A549 (cell line): ENCODE results near the gene XPNPEP1. TPM values are rescaled to one million over a fixed set of nuclear protein-coding genes. Genes with fewer than 3 reads are reported as not detected.

Experiments
- ATAC-seq, 2 experiments: fragments of 200-7000 bp in 1 of 2; fragments of >200 bp in 1 of 2; cut with Nextera tagmentation in 1 of 2; cut with Tn5 transposase in 1 of 2; 3 replicates each; pipeline versions ENCODE4 v1.8.0 to v1.9.1; 2018 to 2020; ENCODE audit warnings: mild to moderate bottlenecking in 1 of 2, moderate library complexity in 1 of 2
- CTCF ChIA-PET: fragments of 300-600 bp; sonication (Branson Sonifier 250); formaldehyde crosslinking; extraction: SDS; loops from one replicate; lab custom pipeline; 2021; ENCODE audit warnings: antibody characterized with exemption, inconsistent platforms; lab: Yijun Ruan, JAX
- POLR2A ChIA-PET: fragments of 350-600 bp; formaldehyde crosslinking; extraction: SDS; loops from one replicate; lab custom pipeline; 2021; ENCODE audit warnings: antibody characterized with exemption, inconsistent platforms; lab: Yijun Ruan, JAX
- DNase-seq, 2 experiments: peaks; one replicate each; pipeline versions ENCODE4 v3.0.0 to v3.0.0-alpha.2; 2011 to 2016; ENCODE audit warnings: low read depth in 1 of 2, low spot score in 1 of 2
- FAIRE-seq: peaks from 2 replicates; lab custom pipeline; 2011; peaks lifted over from hg19 to GRCh38; lab: Jason Lieb, UNC
- H3K27ac ChIP-seq, 2 experiments: fragments of >200 bp; sonication (Bioruptor Twin); formaldehyde crosslinking; 3 replicates each; pipeline ENCODE4 v1.5.1; 2016 to 2017
- H3K4me1 ChIP-seq: fragments of >200 bp; sonication (Bioruptor Twin); formaldehyde crosslinking; 3 replicates; pipeline ENCODE4 v1.6.1; 2016
- H3K4me2 ChIP-seq: fragments of >200 bp; sonication (Bioruptor Twin); formaldehyde crosslinking; 3 replicates; pipeline ENCODE4 v1.6.1; 2016
- H3K4me3 ChIP-seq: fragments of >200 bp; sonication (Bioruptor Twin); formaldehyde crosslinking; 3 replicates; pipeline ENCODE4 v1.5.1; 2016
- H3K9me3 ChIP-seq: fragments of >200 bp; sonication (Bioruptor Twin); formaldehyde crosslinking; 3 replicates; pipeline ENCODE4 v1.6.1; 2016
- ATOH8 ChIP-seq: fragments of 250-450 bp; sonication (Bioruptor Pico); IDR thresholded peaks from 2 replicates; pipeline ENCODE4 v1.5.0; 2020; ENCODE audit warnings: low read depth, mild to moderate bottlenecking, moderate library complexity
- CTCF ChIP-seq: fragments of >200 bp; sonication (Bioruptor Twin); formaldehyde crosslinking; IDR thresholded peaks from 3 replicates; pipeline ENCODE4 v1.5.1; 2016
- EP300 ChIP-seq, 2 experiments: fragments of >200 bp; sonication (Bioruptor Twin); formaldehyde crosslinking; IDR thresholded peaks; 2 replicates in 1 of 2; 3 replicates in 1 of 2; pipeline ENCODE4 v1.6.1; 2016 to 2017
- ESRRA ChIP-seq: fragments of 150-350 bp; IDR thresholded peaks from 2 replicates; pipeline ENCODE4 v1.6.1; 2014; ENCODE audit warnings: mild to moderate bottlenecking, low read length, borderline replicate concordance
- FOXS1 ChIP-seq: fragments of 250-450 bp; sonication (Bioruptor Pico); IDR thresholded peaks from 2 replicates; pipeline ENCODE4 v1.5.0; 2020; ENCODE audit warnings: mild to moderate bottlenecking, moderate library complexity
- GATA3 ChIP-seq: IDR thresholded peaks from 2 replicates; pipeline ENCODE4 v1.6.1; 2012; ENCODE audit warnings: borderline replicate concordance
- HMGXB4 ChIP-seq: fragments of 250-450 bp; sonication (Bioruptor Pico); IDR thresholded peaks from 2 replicates; pipeline ENCODE4 v1.5.0; 2021; ENCODE audit warnings: mild to moderate bottlenecking, moderate library complexity, borderline replicate concordance
- HOXB5 ChIP-seq: fragments of 250-450 bp; sonication (Bioruptor Pico); IDR thresholded peaks from 2 replicates; pipeline ENCODE4 v1.5.0; 2020; ENCODE audit warnings: mild to moderate bottlenecking, moderate library complexity
- MAFK ChIP-seq: fragments of 450-650 bp; IDR thresholded peaks from 2 replicates; pipeline ENCODE4 v1.6.1; 2014; ENCODE audit not compliant: partially characterized antibody
- MAX ChIP-seq: IDR thresholded peaks from 2 replicates; pipeline ENCODE4 v1.6.1; 2012
- NFE2L2 ChIP-seq: fragments of 150-350 bp; conservative IDR thresholded peaks from 2 replicates; pipeline ENCODE4 v1.6.1; 2014; ENCODE audit warnings: low read length
- NPAS2 ChIP-seq: fragments of 250-450 bp; sonication (Bioruptor Pico); IDR thresholded peaks from 2 replicates; pipeline ENCODE4 v1.8.0; 2022; ENCODE audit warnings: mild to moderate bottlenecking, moderate library complexity, borderline replicate concordance
- RAD21 ChIP-seq, 2 experiments: fragments of >200 bp in 1 of 2; sonication (Bioruptor Twin) in 1 of 2; formaldehyde crosslinking in 1 of 2; IDR thresholded peaks in 1 of 2; conservative IDR thresholded peaks in 1 of 2; 2 replicates in 1 of 2; 3 replicates in 1 of 2; pipeline ENCODE4 v1.6.1; 2012 to 2018; ENCODE audit warnings: inconsistent platforms in 1 of 2
- RCOR1 ChIP-seq: fragments of 150-350 bp; IDR thresholded peaks from 2 replicates; pipeline ENCODE4 v1.6.1; 2014; ENCODE audit warnings: antibody characterized with exemption, low read length, low read depth
- RNF2 ChIP-seq: fragments of 200-600 bp; sonication (generic); IDR thresholded peaks from 2 replicates; pipeline ENCODE4 v1.6.1; 2016; ENCODE audit warnings: low read depth, mild to moderate bottlenecking, antibody characterized with exemption, moderate library complexity, borderline replicate concordance
- SMC3 ChIP-seq: fragments of >200 bp; sonication (Bioruptor Twin); formaldehyde crosslinking; IDR thresholded peaks from 3 replicates; pipeline ENCODE4 v1.6.1; 2018; ENCODE audit warnings: inconsistent platforms
- USF2 ChIP-seq: fragments of 450-650 bp; IDR thresholded peaks from 2 replicates; pipeline ENCODE4 v1.6.1; 2014; ENCODE audit warnings: antibody characterized with exemption
- ZSCAN20 ChIP-seq: fragments of 250-450 bp; sonication (Bioruptor Pico); IDR thresholded peaks from 2 replicates; pipeline ENCODE4 v1.8.0; 2022; ENCODE audit warnings: mild to moderate bottlenecking, moderate library complexity
- WGBS: methylation state at CpG from one replicate; pipeline ENCODE4 v1.1.6; 2017; ENCODE audit errors: missing lambda C conversion rate; 5-methylcytosine and 5-hydroxymethylcytosine counted together
- polyA plus RNA-seq, 4 experiments: library from polyadenylated mRNA; depleted of rRNA in 3 of 4; stranded (reverse); fragments of >200 nt; fragmentation: RNase III in 1 of 4; extraction: RNeasy Plus Mini Kit Qiagen cat#74134 plus additional on column Dnase treatment in 1 of 4; gene quantifications; 2 replicates in 3 of 4; 3 replicates in 1 of 4; pipeline ENCODE4 v1.2.3, GENCODE V29; 2011 to 2017

XPNPEP1 gene
- polyA plus RNA-seq, 2 of the 4 experiments (the other 2 are of a cell fraction): 32.5 to 53.9 TPM

- ChIA-PET CTCF (interaction anchor here (0.5 kb wide), 1 partner anchor 482 kb away, joined by 5 read pairs; no protein-coding TSS in a partner anchor), POLR2A (no interaction called here)
- H3K4me2 ChIP-seq: no peak overlapping the region
- DNase-seq (no peak), ATAC-seq (no peak), FAIRE-seq (no peak)
- TF ChIP-seq EP300 (IDR thresholded peaks at IDR 0.05) (no peak), MAFK (peak; percentile 75)
- H3K27ac ChIP-seq: no peak overlapping the region
- 75% methylated on average over 5 of the region's 5 CpGs for WGBS
- H3K9me3 ChIP-seq: no peaks in the 10 kb centered on the region
- H3K4me1 ChIP-seq: no peaks in the 10 kb centered on the region
- no peak overlapping the region for H3K4me3 ChIP-seq
These were observed 67.6 kb downstream of the XPNPEP1 start for GRCh38 chr10:109855746-109856145.

GRCh38 chr10:109853921-109854320, 69.4 kb downstream of the XPNPEP1 start:
- ChIA-PET CTCF (interaction anchor here (0.7 to 3.0 kb wide), 3 partner anchors 10 to 445 kb away, joined by 5 to 17 read pairs (median 8); no protein-coding TSS in a partner anchor), POLR2A (no interaction called here)
- no peak for TF ChIP-seq RCOR1
- no peak for TF ChIP-seq HOXB5 (CRISPR knock-in tag)
- peak; percentile 70 for TF ChIP-seq MAFK
- no peak for TF ChIP-seq ATOH8 (CRISPR knock-in tag)
- no peak for TF ChIP-seq NFE2L2
- no peak for TF ChIP-seq MAX
- no peak for TF ChIP-seq HMGXB4 (CRISPR knock-in tag)
- TF ChIP-seq GATA3: no peak
- DNase-seq: no peak
- H3K27ac ChIP-seq: no peak overlapping the region
- no peak overlapping the region for H3K4me3 ChIP-seq
- no peak overlapping the region for H3K4me2 ChIP-seq
- H3K4me1 ChIP-seq: no peaks in the 10 kb centered on the region
- no peak for ATAC-seq
- no peak for FAIRE-seq
- 42% methylated on average over 7 of the region's 7 CpGs for WGBS
- no peaks in the 10 kb centered on the region for H3K9me3 ChIP-seq

- no peaks in the 10 kb centered on the region for H3K9me3 ChIP-seq
- FAIRE-seq (peak; percentile 85), ATAC-seq (peak; percentile 94 to 98), DNase-seq (peak; percentile 60 to 72)
- H3K4me2 ChIP-seq: 0 out of 3 replicates have a peak overlapping the region, but pooled peaks have one; percentile 9
- H3K4me1 ChIP-seq: no peaks in the 10 kb centered on the region
- H3K27ac ChIP-seq: no peak overlapping the region
- CTCF ChIA-PET: interaction anchor here (0.7 to 3.0 kb wide), 15 partner anchors 8 to 318 kb away, joined by 3 to 17 read pairs (median 4); no protein-coding TSS in a partner anchor
- POLR2A ChIA-PET: no interaction called here
- no peak for TF ChIP-seq RNF2
- TF ChIP-seq FOXS1 (CRISPR knock-in tag): no peak
- TF ChIP-seq RAD21 (conservative IDR thresholded peaks at IDR 0.05 in 1 of 2, IDR thresholded peaks at IDR 0.05 in 1 of 2): peak; percentile 84 to 90
- TF ChIP-seq ZSCAN20 (CRISPR knock-in tag): no peak
- TF ChIP-seq NPAS2 (CRISPR knock-in tag): no peak
- no peak for TF ChIP-seq ESRRA
- TF ChIP-seq CTCF: peak; percentile 87
- TF ChIP-seq SMC3: peak; percentile 62
- no peak for TF ChIP-seq USF2
- TF ChIP-seq RCOR1: no peak
- WGBS: 2% methylated on average over 13 of the region's 13 CpGs
- no peak overlapping the region for H3K4me3 ChIP-seq
These were observed 70.8 kb downstream of the XPNPEP1 start for GRCh38 chr10:109852475-109853037.
